GM12801 (cell line): ENCODE data around the gene PLA2G2F.

Experiments used
- TF ChIP-seq, protein P1 (sequence below): IDR thresholded peaks from one replicate; pipeline ENCODE4 v1.5.1; 2011; ENCODE audit warnings: control low read depth; ENCODE audit not compliant: insufficient read length; ENCODE audit errors: extremely low read depth

PLA2G2F gene

GRCh38 chr1:20126041-20126805 is 12.9 kb upstream of the PLA2G2F start:
- TF ChIP-seq, protein P1, sequence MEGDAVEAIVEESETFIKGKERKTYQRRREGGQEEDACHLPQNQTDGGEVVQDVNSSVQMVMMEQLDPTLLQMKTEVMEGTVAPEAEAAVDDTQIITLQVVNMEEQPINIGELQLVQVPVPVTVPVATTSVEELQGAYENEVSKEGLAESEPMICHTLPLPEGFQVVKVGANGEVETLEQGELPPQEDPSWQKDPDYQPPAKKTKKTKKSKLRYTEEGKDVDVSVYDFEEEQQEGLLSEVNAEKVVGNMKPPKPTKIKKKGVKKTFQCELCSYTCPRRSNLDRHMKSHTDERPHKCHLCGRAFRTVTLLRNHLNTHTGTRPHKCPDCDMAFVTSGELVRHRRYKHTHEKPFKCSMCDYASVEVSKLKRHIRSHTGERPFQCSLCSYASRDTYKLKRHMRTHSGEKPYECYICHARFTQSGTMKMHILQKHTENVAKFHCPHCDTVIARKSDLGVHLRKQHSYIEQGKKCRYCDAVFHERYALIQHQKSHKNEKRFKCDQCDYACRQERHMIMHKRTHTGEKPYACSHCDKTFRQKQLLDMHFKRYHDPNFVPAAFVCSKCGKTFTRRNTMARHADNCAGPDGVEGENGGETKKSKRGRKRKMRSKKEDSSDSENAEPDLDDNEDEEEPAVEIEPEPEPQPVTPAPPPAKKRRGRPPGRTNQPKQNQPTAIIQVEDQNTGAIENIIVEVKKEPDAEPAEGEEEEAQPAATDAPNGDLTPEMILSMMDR = no peak

DNA sequence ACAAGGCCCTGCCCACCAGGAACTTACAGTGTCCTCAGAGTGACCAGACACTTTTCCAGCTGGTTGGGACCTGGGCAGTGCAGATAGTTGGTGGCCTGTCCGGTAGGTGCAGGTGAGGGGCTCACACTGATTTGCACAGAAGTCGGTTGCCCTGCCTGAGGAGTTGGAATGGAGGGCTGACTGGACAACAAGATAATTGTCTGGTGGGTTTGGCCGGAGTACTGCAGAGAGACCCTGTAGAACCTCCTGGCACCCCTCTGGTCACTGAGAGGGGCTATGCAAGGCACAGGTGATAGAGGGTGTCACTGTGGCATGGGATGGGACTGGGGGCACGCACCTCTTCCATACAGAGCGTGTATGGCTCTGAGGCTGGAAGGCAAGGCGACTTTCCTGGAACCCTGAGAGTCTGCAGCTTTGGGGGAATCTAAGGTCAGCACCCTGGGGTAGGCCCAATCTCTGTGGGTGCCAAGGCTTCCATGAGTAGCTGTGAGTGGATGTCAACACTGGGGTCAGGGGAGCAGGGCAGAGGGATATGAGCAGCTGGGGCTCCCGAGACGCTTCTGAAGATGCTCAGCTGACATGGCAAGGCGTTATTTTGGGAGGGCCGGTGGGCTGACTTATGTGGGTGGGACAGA is 12.2 kb upstream of the PLA2G2F start:
- TF ChIP-seq, protein P1 = no peak

- TF ChIP-seq, protein P1 = no peak
Measured at GRCh38 chr1:20134995-20135394, 4.1 kb upstream of the PLA2G2F start.

GRCh38 chr1:20136249-20136648 is 2.9 kb upstream of the PLA2G2F start:
- TF ChIP-seq, protein P1 = no peak

DNA sequence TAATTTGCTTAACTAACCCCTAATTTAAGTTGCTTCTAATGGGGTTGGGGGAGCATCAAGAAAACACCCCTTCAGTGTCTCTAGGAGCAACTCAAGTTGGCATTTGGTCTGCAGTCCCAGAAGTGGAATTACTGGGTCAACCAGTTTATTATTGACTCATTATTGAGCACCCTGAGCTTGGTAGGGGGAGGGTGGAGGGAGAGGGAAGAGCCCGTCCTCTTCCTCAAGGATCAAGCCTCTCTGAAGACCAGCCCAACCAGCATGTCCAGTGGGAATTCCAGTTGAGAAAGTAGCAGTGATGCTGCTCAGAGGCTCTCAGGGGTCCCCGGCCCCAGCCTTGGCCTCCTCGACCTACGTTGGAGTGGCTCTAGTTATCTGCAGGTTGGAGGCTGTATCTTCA is 2.1 kb upstream of the PLA2G2F start:
- TF ChIP-seq, protein P1 = no peak

GRCh38 chr1:20137604-20138003 is 1.5 kb upstream of the PLA2G2F start:
- TF ChIP-seq, protein P1 = no peak

DNA sequence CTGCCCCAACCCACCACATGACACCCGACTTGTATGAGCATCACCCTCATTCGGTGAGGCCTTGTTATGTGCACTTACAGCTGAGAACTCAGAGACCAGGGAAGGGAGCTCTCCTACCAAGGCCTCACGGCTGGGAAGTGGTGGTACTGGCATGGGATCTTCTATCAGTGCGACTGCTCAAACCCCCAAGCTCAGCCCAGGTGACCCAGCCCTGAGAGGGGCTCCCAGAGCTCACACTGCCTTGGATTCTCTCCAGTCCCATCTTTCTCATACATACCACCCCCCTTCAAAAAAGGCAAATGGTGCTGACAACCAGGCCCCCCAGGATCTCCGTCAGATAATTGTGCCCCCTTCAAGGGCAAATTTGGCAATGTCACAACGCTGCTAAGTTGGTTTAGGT is 777 bp upstream of the PLA2G2F start:
- TF ChIP-seq, protein P1 = no peak
